ENCODE results near the gene USP9X.

- TF ChIP-seq MAX (CRISPR knock-in tag; IDR thresholded peaks at IDR 0.05) (no peak), SP1 (CRISPR knock-in tag; conservative IDR thresholded peaks at IDR 0.05) (no peak), FOXJ3 (CRISPR knock-in tag; IDR thresholded peaks at IDR 0.05; ENCODE audit: borderline replicate concordance) (no peak), ZNF416 (CRISPR knock-in tag; IDR thresholded peaks at IDR 0.05) (no peak)
Measured at GRCh38 chrX:41105005-41105404, 19.8 kb downstream of the USP9X start.
